ENCODE results near the gene SULT1E1.

SULT1E1 gene, protein sequence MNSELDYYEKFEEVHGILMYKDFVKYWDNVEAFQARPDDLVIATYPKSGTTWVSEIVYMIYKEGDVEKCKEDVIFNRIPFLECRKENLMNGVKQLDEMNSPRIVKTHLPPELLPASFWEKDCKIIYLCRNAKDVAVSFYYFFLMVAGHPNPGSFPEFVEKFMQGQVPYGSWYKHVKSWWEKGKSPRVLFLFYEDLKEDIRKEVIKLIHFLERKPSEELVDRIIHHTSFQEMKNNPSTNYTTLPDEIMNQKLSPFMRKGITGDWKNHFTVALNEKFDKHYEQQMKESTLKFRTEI

DNA sequence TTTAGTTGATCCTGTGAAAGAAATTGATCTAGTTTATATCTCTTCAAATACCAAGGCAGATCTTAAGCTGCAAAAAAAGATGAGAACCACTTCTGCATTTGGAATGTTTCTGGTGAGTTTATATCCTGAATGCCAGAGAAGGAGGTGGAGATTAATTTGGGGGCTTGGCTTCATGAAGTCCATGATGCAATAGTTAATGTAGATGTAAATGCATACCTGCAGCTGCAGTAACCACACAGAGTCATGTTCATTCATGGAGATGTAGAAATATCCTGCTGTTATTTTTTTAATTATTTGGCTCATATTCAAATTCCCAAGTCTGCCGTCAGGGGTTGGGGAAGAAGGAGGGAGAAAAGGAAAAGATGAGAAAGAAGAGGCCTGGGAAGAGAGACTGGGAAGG lies at the start of gene SULT1E1:
SULT1E1 (minus strand) TSS at position 94 of the 400 bp plus-strand sequence. CDS start 2,501 bp downstream, outside the sequence.
- DNase-seq, result no peak

DNA sequence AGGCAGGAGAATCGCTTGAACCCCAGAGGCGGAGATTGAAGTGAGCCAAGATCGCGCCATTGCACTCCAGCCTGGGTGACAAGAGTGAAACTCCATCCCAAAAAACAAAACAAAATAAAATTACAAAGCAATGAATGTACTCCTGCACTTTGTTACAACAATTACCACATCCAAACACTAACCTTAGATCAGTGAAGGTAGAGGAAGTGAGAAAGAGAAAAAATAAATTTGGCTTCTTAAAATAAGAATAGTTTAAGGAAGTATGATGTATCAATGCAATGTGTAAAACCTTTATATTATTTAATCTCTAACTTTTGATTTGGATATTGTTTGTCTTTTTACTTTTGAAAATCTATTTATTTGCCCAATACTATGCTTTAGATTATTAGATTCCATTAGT lies 49.2 kb upstream of the SULT1E1 start:
- DNase-seq, result no peak

DNA sequence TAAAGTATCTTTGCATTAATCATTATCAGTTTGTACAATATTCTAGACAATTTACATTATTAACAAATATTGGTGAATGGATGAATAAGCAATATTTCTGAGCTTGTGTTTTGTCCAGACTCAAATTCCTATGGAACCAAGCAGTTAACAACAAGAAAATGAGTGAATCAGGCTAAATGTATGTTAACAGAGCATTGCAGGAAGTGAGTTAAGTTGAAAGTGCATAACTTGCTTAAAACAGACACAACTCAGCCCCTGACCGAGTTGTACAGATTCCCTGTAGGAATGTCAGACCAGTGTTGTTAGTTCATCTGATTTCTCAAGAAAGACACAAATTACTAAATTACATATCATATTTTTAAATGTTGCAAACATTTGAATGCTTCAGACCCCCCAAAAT lies 47.2 kb upstream of the SULT1E1 start:
- DNase-seq, result no peak

DNA sequence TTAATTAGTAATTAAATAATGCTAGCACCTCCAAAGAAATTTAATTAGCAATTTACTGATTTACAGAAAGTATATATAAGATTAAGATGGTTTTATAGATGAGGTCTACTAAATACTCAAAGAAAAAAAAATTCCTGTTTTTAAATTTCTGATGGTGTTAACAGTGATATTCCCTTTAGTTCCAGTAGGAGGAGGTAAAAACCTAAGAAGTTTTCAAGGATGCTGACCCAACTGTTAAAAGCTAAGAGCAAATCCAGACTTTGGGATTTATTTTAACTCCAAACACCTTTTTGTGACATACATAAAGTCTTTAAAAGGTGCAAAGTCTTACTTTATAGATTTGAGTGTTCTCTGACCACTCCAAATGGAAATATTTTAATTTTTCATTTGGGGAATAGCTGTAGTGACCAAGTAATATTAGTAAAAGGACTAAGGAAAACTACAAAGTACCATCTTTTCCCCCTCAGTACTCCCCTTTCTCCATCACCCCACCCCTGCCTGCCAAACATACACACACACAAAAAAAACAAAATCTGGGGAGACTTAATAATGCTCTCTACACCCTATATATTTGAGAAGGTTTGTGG lies 36.7 kb upstream of the SULT1E1 start:
- DNase-seq, result no peak

DNA sequence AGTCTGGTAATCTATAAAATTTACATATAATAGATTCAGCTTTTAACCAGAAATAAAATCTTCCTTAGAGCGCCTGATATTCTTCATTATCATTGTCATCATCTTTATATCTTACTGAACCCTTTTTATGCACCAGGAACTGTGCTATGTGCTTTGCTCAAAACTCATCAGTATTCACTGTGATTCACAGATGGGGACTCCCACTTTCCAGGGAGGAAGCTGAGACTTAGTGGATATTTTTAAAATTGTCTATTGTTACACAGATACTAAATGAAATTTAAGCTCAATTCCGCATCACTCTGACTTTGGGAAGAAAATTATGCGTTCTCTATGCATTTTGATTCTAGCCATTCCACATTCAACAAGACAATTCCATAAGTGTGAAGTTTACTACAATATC lies 34.8 kb upstream of the SULT1E1 start:
- no peak for DNase-seq

DNA sequence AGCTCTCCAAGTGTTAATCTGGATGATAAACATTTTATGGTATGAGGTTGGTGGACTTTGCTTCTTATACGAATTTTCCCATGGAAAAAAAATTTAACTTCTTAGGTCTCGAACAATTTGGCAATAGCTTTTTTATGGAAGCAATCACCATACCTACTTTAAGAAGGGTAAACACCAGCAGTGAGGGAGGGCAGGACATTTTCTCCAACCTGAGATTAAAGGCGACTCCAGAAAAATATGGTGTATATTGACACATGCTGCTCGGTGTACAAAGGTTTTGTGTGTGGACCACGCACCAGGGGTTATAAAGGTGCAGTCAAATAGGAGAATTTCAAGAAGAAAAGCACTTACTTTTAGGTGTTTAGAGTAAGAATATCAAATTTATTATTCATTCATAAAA lies 34.2 kb upstream of the SULT1E1 start:
- no peak for DNase-seq

DNA sequence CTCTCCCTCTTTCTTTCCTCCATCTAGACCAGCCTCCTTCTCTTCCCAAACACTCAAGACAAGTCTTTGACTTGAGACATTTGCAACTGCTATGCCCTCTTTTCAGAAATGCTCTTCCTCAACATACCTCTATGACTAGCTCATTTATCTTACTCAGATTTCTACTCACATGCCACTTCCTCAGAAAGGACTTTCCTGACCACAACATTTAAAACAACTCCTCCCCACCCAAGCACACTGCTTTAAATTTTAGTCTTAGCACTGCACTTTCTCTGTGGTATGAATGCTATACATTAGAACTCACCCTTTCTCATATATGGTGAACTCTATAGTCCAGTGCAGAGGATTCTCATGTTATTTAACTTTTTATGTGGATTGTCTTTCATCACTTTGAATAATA lies 28.4 kb upstream of the SULT1E1 start:
- DNase-seq, result no peak

DNA sequence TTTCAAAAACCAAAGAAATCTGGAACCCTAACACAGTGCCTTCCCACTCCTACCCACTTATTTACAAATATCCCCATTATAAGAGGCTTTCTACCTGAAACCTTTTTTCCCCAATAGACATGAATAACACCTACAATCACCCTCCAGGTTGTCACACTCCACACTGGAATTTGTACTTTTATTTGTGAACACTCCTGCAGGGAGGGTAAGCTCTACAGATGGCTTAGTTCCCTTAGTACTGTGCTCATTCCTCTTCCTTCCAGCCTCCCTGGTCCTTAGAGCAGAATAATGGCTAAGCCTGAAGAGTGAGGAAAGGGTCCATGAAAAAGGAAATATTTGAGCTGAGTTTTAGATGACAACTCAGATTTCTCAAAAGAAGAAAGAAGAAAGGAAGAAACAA lies 22.2 kb upstream of the SULT1E1 start:
- DNase-seq, result no peak

DNA sequence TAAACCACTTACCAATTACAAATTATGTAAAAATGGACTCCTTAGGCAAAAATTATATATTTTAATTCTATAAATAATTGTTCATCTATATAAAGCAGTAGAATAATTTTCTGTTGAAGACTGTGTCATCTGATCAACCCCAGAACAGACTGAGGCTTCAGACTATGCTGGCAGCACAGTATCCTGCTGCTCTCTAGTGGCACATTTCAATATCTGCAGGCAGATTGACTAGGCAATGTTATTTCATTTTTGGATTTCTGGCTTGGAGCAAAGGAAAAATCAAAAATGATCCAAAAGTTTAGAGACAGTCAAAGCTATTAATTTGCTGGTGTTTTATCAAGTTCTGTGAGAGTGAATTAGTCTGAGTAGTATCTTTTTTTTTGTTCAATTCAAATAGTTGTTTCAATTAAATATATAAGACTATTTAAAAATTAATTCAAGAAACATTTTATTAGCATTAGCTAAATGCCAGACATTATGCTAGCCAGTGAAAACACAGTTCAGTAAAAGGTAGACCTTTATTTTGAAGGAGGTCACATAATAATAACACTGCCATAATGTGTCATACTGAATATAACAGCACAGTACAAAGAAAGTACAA lies 21.3 kb upstream of the SULT1E1 start:
- no peak for DNase-seq

DNA sequence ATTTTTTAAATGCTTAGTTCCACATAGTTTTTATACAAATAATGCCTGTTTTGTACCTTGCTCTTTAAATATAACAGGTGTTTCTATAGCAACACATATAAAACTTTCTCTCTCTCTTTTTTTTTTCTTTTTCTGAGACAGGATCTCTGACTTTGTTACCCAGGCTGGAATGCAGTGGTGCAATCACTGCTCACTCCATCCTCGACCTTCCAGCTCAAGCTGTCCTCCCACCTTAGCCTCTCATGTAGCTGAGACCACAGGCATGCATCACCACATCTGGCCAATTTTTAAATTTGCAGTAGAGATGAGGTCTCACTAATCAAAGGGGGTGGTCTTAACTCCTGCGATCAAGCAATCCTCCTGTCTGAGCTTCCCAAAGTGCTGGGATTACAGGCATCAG lies 18.3 kb upstream of the SULT1E1 start:
- DNase-seq, result no peak

DNA sequence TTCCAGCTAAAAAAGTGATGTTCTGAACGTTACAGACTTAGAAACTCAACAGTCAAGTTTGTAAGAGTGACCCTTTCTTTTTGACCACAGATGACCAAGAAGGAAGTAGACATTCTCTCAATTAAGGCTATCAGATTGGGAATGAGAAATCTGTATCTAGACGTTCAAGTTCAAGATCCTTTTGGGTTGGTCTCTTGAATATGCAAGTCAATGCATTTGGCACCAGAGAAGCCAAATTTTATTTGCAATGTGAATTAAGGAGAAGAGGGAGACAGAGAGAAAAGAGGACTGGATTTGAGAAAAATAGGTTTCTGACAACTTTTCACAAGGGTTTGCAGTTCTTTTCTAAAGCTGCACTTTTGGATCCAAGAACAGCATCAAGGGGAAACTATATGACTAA lies 17.5 kb upstream of the SULT1E1 start:
- no peak for DNase-seq

DNA sequence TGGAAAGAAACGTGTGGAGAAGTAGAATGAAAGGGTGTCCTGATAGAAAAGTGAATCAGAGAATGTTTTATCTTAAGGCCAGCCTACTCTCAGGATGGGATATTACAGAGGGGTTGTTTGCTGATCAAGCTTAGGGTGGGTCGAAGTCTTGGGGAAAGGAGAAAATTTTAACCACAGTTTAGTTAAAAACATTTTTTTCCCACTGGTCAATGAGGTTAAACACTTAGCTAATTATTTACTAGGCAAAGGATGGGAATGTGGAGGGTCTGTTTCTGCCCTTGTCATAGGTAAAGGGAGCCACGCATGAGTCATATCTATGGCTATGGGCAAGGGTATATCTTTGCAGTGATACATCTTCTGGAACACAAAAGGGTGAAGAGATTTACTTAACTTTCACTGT lies 16.1 kb upstream of the SULT1E1 start:
- no peak for DNase-seq

DNA sequence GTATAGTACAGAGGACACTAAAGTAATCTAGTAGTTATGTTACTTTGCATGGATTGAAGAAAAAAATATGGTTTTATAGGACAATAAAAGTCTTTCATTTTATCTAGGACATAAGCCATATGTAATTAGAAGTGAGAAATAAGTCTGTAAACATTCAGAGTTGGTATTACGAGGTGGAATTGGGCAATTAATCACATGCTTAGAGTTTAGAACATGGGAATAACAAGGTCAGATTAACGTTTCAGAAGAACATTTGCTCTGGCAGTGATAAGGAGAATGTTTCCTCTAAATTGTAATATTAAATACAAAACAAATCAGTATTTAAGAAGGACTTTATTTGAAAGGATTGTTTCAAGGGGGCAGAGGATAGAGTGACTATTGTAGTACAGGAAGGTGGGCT lies 15.6 kb upstream of the SULT1E1 start:
- no peak for DNase-seq

DNA sequence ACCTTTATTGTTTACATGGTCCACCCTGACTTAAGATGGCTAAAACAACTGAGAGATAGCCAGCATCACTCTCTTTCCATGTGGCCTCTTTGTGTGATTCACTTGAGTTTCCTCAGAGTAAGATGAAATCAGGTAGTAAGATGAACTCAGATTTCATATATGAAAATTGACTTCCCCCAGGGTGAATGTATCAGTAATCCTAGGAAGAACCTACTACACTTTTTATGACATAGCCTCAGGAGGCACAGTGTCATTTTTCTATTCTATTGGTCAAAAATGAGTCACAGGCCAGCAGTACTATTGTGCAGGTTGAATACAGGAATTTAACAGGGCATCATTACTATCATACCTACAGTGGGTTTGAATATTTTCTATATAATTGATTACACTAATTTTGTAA lies 14.6 kb upstream of the SULT1E1 start:
- DNase-seq, result no peak

DNA sequence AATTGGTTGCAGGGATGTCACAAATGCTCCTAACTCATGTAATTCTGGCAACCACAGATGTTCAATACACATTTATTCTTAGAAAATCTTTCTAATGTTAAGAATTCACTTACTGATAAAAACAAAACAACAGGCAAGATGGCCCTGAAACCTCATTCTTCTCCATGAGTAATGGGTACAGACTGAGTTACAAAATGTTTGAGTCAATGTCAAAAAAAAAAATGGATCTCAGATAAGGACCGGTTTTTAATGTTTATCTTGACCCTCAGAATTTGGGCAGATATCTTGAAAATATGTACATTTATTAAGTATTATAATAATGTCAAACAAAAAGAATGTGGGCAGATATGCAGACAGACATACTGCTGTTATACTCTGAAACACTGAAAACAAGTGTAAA lies 1.8 kb upstream of the SULT1E1 start:
- DNase-seq, result no peak

DNA sequence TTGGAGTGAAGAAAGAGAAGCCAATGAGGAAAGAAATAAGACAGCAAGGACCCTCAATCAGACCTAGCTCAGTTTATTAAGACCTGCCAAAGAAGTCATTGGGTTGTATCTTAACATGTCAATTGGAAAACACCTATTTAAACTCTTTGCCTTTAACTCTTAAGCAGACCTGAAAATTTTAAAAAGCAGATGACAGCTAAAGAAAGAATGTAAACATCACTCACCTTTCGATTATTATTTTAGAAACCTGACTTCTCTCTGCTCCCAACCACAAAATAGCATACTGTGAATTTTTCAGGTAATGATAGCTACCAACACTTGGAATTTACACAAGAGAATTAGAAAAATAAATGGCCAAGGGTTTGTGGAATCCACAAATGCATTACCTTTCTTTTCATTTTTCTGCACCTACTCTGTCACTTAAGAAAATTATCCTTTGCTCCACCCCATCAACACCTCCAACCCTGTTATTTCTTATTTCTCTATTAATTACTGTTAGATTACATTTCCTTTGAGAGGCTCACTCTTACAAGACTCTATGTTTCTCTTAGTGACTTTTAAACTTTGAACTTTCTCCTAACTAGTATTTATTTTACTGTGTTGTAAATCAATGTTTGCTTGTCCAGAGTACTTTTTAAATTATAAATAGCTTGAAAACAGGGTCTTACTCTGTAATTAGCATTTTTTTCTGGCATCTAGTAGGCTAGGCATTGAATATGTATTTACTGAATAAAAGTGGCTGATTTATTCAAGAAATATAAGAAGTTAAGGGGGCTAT lies 765 bp upstream of the SULT1E1 start:
- no peak for DNase-seq

DNA sequence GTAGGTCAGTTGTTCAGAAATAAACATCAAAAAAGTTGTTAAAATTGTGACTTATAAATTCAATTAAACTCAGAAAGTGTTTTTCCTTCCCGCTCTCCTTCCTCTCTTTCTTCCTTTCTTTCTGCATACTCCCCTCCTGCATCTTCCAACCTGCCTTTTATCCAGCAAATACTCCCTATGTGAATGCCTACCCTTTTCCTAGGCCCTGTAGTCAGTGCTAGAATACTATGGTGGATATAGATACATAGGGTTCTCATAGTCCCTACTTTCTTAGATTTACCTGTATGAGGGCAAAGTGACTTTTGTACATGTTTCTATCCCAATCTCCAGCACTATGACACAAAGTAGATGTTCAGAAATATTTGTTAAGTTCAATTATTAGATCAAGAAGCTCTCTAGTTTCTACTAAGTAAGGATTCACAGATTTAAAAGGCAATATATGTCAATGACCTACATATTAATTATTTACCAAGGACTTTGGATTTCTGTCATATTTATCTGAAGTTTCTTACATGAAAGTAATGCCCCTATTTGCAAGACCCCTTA lies 732 bp downstream of the SULT1E1 start:
- DNase-seq, result no peak

DNA sequence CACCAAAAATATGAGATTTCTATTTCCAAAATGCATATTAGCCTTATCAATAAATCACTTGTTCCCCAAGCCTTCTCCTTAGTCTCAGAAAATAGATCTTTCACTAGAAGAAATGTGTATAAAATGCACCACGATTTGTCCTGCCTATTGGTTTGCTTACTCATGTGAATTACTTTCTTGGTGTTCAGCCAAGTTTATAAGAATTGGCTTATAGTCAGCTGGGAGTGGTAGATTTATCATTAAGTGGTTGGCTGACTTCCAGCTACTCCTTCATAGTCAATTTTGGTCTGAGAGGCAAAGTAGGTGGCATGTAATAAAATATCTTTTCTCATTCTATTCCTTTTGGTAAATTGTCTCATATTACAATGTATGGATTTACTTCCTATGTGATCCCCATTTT lies 1.3 kb downstream of the SULT1E1 start:
- DNase-seq, result no peak

DNA sequence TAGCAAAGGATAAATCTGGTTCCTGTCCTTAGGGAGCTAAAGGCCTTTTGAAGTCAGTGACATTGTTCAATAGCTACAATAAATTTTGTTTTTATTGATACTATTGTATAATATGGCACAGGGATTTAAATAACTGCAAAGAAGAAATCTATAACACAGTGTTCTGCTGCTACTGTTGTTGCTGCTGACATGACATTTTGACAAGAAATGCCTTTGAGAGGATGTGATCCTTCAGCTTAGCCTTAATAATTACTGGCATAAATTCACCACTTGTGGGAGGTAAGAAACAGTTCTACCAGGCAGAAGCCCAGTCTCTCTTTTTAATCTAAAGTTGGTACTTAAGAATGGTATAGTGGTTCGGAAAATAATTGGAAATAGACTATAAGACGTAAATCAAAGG lies 4.1 kb downstream of the SULT1E1 start:
- DNase-seq, result no peak

DNA sequence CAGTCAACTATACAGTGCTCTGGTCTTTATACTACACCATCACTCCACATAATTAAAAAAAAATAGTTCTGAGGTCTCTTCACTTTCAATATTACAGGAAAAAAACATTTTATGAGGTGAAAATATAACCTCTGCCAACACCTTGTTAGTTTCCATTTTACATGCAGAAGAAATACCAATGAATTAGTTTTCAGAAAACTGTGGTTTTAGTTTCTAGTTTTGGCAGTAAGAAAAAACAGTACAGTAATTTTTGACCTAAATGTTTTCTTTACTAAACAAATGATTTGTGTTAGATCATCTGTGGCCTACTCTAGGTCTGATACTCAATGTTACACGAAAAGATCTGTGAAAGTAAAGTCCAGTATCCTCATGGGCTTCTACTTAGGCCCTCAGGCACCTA lies 10.0 kb downstream of the SULT1E1 start:
- DNase-seq, result no peak

DNA sequence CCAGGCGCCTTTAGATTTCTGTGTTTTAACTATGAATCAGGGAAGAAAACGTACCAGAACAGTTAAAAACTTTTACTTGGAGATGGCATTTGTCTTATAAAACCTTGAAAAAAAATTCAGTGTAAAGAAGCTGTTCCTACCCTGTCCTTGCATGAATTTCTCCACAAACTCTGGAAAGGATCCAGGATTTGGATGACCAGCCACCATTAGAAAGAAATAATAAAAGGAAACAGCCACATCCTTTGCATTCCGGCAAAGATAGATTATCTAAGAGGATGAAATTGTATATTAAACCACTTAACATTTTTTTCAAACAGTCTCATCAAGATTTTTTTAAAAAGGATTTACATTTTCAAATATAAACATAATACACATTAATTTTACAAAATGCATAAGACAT lies 10.6 kb downstream of the SULT1E1 start:
- DNase-seq, result no peak

DNA sequence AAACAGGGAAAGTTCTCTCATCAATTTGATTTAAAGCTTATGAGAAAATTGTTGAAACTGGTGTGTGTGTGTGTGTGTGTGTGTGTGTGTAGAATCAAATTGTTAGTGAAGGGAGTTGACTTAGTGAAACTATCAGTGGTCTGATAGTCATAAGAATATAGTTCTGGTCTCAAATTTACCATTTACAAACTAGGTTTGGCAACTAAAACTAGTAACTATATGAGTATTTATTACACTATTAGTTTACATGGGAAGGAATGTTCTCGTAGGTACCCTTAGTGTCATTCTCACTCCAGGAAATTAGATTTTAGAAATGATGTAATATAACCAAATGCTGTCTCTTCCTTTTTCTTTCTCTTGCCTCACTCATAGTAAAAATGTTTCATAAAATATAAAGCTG lies 11.9 kb downstream of the SULT1E1 start:
- DNase-seq, result no peak

DNA sequence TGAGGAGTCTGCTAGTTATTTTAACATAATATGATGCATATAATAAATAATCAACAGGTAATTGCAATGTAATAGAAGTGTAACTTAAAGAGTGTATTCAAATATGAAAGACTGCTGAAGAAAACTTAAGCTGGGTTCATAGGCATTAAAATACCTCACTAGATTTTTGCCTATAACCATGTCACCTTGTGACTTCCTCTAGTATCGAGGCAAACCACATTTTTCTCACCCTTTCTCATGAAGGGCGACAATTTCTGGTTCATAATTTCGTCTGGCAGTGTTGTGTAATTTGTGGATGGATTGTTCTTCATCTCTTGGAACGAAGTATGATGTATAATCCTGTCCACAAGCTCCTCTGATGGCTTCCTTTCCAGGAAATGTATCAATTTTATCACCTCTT lies 16.0 kb downstream of the SULT1E1 start:
- DNase-seq, result no peak

DNA sequence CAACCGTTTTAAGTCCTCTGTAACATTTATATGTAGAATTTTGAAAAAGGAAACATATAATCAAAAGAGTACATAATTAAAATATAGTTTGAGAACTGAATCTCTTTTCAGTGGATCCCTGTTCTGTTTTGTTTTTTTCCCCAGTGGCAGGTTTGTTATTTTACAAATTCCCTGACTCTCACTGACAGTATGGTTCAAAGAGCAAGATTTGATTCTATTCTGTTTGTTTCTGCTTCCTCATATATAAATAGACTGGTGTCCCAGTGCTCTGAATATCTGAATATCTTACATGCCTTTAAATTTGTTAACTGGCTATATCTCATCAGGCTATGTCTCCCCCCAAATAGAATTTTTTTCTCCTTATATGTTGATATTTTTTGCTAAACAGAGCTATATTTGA lies 16.6 kb downstream of the SULT1E1 start:
- no peak for DNase-seq
